Osteocyte (in vitro differentiated cells): ENCODE measurements around the gene SLC38A3. TPM values are rescaled to one million over a fixed set of nuclear protein-coding genes. Genes with fewer than 3 reads are reported as not detected.

Experiments used
- DNase-seq: peaks from one replicate; pipeline ENCODE4 v3.0.0; 2021; ENCODE audit warnings: mixed read lengths; ENCODE audit not compliant: unreplicated experiment; ENCODE audit errors: extremely low spot score
- H3K27ac Mint-ChIP-seq: one replicate; pipeline ENCODE4 v1.8.0; 2021; ENCODE audit warnings: mild to moderate bottlenecking, mixed read lengths; ENCODE audit not compliant: unreplicated experiment
- H3K27me3 Mint-ChIP-seq: one replicate; pipeline ENCODE4 v1.8.0; 2021; ENCODE audit warnings: mixed read lengths; ENCODE audit not compliant: unreplicated experiment
- H3K36me3 Mint-ChIP-seq: one replicate; pipeline ENCODE4 v1.8.0; 2021; ENCODE audit warnings: mixed read lengths; ENCODE audit not compliant: unreplicated experiment
- H3K4me1 Mint-ChIP-seq: one replicate; pipeline ENCODE4 v1.8.0; 2021; ENCODE audit warnings: mixed read lengths; ENCODE audit not compliant: unreplicated experiment
- H3K4me3 Mint-ChIP-seq: one replicate; pipeline ENCODE4 v1.8.0; 2021; ENCODE audit warnings: mild to moderate bottlenecking, moderate library complexity, mixed read lengths; ENCODE audit not compliant: unreplicated experiment
- H3K9me3 Mint-ChIP-seq: one replicate; pipeline ENCODE4 v1.8.0; 2021; ENCODE audit warnings: mixed read lengths; ENCODE audit not compliant: unreplicated experiment
- total RNA-seq: library from RNA; stranded (reverse); gene quantifications from 2 replicates; pipeline ENCODE4 v1.2.1, GENCODE V29; 2021
- TF ChIP-seq, protein P1 (sequence below): fragments of 200-600 bp; sonication (generic); IDR thresholded peaks from 2 replicates; pipeline ENCODE4 v1.5.0; 2021; ENCODE audit warnings: antibody characterized with exemption, mild to moderate bottlenecking, moderate library complexity

SLC38A3 gene
- total RNA-seq, 1 donor from 2014 or later = 3.9 TPM

DNA sequence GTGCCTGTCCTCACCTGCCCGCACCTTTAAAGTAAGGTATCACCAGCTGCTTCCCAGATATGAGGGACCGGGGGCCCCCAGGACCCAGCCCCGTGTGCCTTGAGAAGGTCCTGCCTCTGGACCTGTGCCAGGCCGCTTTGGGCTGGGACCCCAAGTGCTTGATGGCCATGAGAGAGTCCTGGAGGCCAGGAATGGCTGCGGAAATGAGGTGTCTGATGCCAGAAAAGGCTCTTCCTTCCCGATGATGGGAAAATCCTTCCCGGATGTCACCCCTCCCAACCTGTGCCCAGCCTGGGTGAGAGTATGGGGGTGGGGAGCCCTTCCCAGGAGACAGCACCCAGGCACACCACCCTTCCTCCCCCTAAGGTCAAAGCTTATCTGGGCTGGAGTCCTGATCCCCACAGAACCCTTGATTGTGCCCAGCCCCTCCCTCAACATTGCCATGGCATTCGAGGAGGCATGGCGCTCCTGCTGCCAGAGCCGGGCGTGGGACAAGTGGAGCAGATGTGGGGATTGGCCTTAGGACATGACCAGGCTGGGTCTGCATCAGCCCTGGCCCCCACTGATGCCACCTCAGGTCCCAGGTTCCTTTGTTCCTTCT, 35.7 kb upstream of the SLC38A3 start:
- no peaks in the 10 kb centered on the region for H3K36me3 Mint-ChIP-seq
- DNase-seq = no peak
- H3K4me3 Mint-ChIP-seq = no peak overlapping the region
- no peaks in the 10 kb centered on the region for H3K27me3 Mint-ChIP-seq
- TF ChIP-seq, protein P1, sequence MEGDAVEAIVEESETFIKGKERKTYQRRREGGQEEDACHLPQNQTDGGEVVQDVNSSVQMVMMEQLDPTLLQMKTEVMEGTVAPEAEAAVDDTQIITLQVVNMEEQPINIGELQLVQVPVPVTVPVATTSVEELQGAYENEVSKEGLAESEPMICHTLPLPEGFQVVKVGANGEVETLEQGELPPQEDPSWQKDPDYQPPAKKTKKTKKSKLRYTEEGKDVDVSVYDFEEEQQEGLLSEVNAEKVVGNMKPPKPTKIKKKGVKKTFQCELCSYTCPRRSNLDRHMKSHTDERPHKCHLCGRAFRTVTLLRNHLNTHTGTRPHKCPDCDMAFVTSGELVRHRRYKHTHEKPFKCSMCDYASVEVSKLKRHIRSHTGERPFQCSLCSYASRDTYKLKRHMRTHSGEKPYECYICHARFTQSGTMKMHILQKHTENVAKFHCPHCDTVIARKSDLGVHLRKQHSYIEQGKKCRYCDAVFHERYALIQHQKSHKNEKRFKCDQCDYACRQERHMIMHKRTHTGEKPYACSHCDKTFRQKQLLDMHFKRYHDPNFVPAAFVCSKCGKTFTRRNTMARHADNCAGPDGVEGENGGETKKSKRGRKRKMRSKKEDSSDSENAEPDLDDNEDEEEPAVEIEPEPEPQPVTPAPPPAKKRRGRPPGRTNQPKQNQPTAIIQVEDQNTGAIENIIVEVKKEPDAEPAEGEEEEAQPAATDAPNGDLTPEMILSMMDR = no peak
- H3K27ac Mint-ChIP-seq = no peak overlapping the region
- peaks cover 33% of the 10 kb centered on the region for H3K4me1 Mint-ChIP-seq
- H3K9me3 Mint-ChIP-seq = no peaks in the 10 kb centered on the region

DNA sequence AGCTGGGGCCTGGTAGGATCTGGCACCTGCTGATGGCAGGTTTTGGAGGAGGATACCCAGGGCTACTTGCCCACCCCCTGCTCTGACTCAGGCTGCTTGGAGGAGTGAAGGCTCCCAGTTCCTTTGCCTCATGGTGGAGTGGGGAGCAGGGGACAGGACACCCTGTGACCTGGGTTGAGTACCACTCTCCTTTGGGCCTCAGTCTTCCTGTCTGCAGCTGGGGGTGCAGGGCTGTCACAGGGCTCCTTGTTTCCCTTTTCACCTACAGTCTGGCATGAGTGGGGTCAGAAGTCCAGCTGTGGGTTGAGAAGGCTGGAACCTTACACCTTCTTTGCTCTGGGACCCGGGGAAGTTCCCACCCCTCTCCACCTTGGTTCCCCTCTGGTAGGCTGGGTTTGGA, 35.2 kb upstream of the SLC38A3 start:
- Mint-ChIP-seq H3K27me3 (no peaks in the 10 kb centered on the region), H3K4me3 (no peak overlapping the region), H3K9me3 (no peaks in the 10 kb centered on the region), H3K4me1 (peaks cover 28% of the 10 kb centered on the region), H3K36me3 (no peaks in the 10 kb centered on the region), H3K27ac (no peak overlapping the region)
- DNase-seq = no peak
- TF ChIP-seq, protein P1 = no peak

DNA sequence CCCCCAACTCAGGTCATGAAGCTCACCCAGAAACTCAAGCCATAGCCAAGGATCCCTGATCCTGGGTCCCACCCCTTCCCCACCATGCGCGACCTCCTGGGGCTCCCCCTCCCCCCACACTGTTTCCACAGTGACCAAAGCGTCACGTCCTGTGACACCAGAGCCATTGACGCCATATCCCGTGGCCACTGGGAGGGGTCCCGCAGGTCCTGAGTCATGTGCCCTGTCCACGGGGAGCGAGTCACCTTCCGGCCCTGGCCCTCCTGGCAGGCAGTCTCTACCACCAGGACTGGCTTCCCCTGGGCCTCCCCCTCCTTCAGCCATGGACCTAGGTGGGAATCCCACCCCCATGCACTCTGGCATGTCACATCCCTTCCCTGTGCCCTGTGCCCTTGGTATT, 34.4 kb upstream of the SLC38A3 start:
- H3K27me3 Mint-ChIP-seq = no peaks in the 10 kb centered on the region
- TF ChIP-seq, protein P1 = no peak
- no peaks in the 10 kb centered on the region for H3K9me3 Mint-ChIP-seq
- no peak for DNase-seq
- H3K4me3 Mint-ChIP-seq = no peak overlapping the region
- H3K36me3 Mint-ChIP-seq = no peaks in the 10 kb centered on the region
- H3K4me1 Mint-ChIP-seq = peaks cover 21% of the 10 kb centered on the region
- no peak overlapping the region for H3K27ac Mint-ChIP-seq

DNA sequence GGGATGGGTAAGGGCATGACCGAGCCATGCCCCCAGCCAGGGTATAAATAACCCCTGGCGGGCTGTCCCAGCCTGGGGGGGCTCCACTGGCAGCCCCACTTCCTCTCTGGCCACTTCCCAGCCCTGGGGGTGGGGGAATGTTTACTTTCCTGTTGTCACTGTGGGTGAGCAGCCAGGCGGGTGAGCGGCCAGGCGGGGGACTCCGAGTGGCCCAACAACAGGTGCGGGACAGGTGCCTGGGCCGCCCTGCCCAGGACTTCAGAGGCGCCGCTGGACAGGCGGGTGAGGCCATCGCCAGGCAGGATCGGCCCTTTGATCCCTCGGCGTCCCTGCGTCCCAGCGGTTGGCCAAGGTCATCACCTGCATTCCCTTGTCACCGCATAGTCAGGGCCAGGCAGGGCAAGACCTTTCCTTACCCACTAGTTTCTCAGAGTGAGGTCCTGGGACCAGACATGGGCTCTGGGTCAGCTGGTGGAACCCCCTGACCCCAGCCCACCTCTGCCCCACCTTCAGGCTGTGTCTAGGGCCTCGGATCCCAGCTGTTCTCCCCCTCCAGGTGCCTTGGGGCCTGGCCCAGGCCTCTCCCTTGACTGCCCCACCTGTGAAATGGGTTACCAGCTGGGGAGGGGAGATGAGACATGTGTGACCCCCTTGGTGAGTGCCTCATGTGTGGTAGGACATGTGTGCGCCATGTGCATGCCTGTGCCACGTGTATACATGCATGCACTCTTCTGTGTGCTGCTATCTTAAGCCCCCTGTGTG, 33.4 kb upstream of the SLC38A3 start:
- H3K27me3 Mint-ChIP-seq = no peaks in the 10 kb centered on the region
- peaks cover 10% of the 10 kb centered on the region for H3K4me1 Mint-ChIP-seq
- TF ChIP-seq, protein P1 = no peak
- H3K9me3 Mint-ChIP-seq = no peaks in the 10 kb centered on the region
- H3K36me3 Mint-ChIP-seq = no peaks in the 10 kb centered on the region
- no peak overlapping the region for H3K27ac Mint-ChIP-seq
- no peak overlapping the region for H3K4me3 Mint-ChIP-seq
- no peak for DNase-seq

DNA sequence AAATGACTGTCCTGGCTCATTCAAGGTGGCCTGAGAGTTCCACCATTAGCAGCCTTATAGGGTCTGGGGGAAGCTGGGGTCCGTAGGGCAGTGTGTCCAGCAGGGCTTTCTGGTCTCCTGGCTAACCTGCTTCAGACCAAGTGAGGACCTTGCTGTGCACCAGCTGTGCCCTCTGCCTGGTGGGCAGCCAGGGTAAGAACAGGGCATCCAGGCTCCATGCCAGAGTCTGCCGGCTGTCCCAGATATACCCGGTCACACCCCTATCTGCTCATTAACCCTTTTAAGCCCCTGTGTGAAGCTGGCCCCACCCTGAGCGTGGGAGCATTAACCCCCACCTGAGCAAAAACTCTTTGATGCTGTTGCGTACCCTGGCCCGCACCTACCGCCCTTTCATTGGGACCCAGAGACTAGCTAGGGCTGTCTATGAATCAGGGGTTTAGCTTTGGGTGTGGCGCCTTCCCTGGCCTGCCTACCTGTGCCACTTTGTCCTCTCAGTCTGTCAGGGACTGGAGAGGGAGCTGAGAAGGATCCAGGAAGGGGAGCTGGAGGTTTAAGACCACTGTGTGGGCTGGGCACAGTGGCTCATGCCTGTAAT, 32.3 kb upstream of the SLC38A3 start:
- Mint-ChIP-seq H3K27me3 (no peaks in the 10 kb centered on the region), H3K4me3 (no peak overlapping the region), H3K4me1 (peaks cover 11% of the 10 kb centered on the region), H3K9me3 (no peaks in the 10 kb centered on the region), H3K36me3 (no peaks in the 10 kb centered on the region), H3K27ac (no peak overlapping the region)
- TF ChIP-seq, protein P1 = no peak
- DNase-seq = no peak
